ENCODE data around the gene PPP4R3B.

The PPP4R3B gene

DNA sequence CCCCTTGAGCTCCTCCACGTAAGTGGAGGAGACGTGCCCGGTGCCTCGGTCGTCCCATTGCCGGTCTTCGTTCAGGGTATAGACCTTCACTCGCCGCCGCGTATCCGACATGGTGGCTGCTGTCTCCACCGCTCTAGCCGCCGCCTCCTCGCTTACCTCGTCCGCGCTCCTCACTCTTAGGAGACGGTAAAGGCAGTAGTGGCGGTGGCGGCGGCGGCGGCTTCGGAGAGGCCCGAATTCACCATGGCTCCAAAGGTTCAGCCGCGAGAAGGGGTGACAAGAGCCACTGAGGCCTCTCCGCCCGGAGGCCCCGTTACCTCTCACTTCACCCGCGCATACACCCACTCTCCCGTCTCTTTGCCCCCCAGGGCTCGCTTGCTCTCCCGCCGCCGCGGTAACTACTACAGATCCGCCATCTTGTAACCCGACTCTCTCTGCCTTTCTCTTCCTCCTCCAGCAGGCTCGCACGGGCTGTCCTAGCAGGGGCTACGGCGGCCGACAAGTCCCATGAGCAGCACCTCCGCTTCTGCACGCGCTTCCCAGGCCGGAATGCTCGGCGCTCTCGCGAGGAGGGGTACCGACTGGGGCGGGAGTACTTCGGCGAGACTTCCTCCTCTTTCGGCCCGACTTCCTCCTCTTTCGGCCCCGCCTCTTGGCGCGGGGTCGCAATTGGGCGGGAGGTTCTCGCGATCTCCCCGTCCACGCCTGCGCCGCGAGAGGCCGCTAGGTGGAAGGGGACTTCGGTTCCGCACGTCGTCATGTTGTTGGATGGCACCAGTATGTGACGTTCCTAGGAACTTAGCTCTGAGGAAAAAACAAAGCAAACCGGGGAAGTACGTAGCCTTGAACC is at the start of gene PPP4R3B:
PPP4R3B (minus strand) TSS at position 448 of the 850 bp plus-strand sequence; CDS start at position 111, 337 bp downstream.
- peak; percentile 100 for DNase-seq (ENCODE audit: low read depth, low spot score)

DNA sequence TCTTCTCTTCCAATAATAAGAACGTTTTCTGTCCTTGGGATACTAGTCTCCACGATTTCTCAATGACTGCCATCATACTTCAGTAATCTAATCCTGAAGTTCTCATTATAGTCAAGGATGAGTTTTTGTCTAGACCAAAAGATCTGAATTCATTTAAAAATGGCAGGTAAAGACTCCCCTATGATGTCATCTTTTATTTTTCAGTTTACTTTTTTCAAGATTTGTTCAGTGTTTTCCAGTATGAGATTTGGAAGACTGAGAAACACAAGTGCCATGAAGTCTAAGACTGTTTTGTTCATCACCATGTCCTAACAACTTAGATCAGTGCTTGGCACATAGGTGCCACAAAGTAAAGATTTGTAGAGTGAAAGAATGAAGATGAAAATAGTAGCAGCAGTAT is 35.8 kb upstream of the PPP4R3B start:
- DNase-seq (ENCODE audit: low read depth, low spot score): no peak

DNA sequence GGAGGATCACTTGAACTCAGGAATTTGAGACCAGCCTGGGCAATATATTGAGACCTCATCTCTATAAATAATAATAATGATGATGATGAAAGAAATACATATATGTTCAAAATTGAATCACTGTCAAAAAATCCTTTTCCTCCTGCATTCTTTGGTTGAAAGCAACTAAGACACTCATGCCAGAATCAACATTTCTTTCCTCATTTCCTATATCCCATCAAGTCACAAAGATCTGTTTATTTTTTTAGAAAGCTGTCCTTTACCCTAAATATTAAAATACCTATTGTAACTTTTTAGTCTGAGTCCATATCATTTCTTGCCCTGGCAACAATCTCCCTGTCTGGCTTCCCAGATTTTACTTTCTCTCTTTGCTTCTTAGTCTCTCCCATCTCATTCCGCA is 31.8 kb upstream of the PPP4R3B start:
- DNase-seq (ENCODE audit: low read depth, low spot score): no peak

- no peak for DNase-seq (ENCODE audit: low read depth, low spot score)
Observed at GRCh38 chr2:55636831-55637230, 19.4 kb upstream of the PPP4R3B start.

DNA sequence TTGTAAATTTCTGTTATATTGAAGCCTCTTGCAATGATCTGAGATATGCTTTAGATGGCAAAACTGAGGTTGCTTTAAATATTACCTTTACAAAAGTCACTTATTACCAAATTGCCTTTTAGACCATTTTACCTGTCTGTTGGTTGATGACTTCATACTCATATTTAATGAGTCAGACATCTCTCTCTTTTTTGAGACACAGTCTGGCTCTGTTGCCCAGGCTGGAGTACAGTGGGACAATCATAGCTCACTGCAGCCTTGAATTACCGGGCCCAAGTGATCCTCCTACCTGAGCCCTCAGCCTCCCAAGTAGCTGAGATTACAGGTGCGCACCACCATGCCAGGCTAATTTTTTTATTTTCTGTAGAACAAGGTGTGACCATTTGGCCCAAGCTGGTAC is 11.5 kb upstream of the PPP4R3B start:
- no peak for DNase-seq (ENCODE audit: low read depth, low spot score)

DNA sequence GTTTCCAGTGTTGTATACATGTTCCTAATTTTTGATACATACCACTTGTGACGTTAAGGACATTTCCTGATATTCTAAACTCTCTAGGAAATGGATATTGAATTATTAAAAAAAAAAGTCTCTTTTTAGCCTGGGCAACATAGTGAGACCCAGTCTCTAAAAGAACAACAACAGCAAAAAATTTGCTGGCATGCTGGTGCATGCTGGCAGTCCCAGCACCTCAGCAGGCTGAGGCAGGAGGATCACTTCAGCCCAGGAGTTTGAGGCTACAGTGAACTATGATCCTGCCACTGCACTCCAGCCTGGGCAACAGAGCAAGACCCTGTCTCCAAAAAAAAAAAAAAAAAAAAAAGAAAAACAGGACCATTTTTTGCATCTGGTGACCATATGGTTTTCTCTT is 10.5 kb upstream of the PPP4R3B start:
- no peak for DNase-seq (ENCODE audit: low read depth, low spot score)

DNA sequence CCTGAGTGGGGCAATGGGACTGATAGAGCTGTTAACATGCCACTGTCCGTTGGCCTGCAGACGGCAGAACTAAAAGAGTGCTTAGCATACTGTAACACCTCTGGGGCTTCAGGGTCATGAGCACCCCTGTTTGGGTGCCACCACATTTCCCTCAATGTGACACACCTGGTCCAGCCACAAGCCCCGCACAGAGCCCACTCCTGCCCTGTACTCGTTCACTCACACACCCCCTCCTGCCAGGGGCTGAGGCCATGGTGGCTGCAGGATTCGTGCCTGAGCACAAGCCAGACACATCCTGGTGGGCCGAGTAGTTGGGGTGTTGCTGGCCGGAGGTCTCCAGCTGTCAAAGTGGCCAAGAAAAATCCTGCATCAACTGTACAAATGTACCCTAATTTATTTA is 4.4 kb upstream of the PPP4R3B start:
- DNase-seq (ENCODE audit: low read depth, low spot score): no peak

DNA sequence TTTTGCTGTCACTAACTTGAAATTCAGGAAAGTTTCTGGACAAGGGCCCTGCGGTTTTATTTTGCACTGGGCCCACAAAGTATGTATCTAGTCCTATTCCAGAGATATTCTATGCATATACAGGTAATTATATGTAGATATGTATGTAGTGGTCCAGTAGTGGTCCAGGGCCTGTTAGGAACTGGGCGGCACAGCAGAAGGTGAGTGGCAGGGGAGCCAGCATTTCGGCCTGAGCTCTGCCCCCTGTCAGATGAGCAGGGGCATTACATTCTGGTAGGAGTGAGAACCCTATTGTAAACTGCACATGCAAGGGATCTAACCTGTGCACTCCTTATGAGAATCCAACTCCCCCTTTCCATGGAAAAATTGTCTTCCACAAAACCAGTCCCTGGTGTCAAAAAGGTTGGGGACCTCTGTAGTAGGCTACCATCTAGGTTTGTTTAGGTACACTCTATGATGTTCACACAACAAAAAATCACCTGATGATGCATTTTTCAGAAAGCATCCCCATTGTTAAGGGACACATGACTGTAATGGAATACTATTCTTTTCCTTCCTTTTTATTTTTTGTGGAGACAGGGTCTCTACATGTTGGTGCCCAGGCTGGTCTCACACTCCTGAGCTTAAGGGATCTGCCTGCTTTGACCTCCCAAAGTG is 2.8 kb upstream of the PPP4R3B start:
- DNase-seq (ENCODE audit: low read depth, low spot score): peak; percentile 44

DNA sequence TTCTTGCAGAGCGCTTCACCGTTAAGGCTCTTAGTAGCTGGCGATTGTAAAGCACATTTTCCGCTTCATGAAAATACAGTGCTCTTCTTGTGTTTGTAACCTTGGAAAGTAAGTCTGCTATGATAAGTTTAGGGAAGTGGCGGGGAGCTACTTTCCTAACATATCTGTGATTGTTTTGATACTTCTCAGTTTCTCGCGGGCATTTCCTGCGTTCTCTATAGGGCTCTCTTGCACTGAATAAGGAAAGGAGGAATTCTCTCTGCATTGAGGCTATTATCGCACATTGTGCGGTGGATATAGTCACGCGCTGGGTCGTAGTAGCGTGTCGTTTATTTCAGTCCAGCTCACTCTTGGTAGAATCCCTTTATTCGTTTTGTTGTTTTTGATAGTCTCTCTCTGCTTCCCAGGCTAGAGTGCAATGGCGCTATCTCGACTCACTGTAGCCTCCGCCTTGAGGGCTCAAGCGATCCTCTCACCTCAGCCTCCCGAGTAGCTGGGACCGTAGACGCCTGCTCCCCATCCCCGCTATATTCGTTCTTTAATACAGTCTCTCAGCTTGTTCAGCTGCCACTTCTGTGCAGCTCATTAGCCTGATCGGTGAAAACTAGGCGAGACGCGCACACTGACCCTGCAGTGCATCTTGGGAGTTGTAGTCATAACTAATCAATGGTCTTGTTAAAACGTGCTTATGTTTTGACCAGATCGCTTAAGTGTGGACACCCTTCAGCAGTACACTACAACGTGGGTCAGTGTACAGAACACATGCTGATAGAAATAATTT is 1.0 kb upstream of the PPP4R3B start:
- DNase-seq (ENCODE audit: low read depth, low spot score): peak; percentile 48

- no peak for DNase-seq (ENCODE audit: low read depth, low spot score)
Observed at GRCh38 chr2:55618025-55618274, 528 bp upstream of the PPP4R3B start.

- DNase-seq (ENCODE audit: low read depth, low spot score): peak; percentile 61
Observed at GRCh38 chr2:55616551-55617174, 759 bp downstream of the PPP4R3B start.

- no peak for DNase-seq (ENCODE audit: low read depth, low spot score)
Observed at GRCh38 chr2:55611997-55612396, 5.4 kb downstream of the PPP4R3B start.

DNA sequence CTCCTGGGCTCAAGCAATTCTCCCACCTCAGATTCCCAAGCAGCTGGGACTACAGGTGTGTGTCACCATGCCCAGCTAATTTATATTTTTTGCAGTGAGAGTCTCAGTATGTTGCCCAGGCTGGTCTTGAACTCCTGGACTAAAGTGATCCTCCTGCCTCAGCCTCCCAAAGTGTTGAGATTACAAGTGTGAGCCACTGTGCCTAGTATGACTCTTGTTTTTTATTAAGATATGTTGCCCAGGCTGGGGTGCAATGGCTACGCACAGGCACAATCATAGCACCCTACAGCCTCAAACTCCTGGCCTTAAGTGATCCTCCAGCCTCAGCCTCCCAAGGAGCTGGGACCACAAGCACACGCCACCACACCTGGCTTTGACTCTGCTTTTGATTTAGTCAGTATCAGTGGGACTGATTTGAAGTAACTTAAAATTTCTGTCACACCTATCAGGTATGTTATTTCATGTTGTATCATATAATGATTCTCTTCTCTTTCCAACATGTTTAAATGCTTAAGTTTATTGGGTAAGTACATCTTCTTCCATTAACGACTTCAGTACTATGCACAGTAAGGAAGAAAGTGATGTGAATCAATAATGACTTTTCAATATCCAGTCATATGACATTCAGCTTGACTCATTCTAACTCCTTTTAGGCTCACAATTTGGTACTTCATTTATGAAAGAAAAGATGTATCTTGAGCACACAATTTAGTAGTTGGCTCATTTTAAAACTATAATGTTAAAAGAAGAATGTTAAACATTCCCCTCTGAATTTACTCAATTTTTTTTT is 6.3 kb downstream of the PPP4R3B start:
- DNase-seq (ENCODE audit: low read depth, low spot score): no peak

DNA sequence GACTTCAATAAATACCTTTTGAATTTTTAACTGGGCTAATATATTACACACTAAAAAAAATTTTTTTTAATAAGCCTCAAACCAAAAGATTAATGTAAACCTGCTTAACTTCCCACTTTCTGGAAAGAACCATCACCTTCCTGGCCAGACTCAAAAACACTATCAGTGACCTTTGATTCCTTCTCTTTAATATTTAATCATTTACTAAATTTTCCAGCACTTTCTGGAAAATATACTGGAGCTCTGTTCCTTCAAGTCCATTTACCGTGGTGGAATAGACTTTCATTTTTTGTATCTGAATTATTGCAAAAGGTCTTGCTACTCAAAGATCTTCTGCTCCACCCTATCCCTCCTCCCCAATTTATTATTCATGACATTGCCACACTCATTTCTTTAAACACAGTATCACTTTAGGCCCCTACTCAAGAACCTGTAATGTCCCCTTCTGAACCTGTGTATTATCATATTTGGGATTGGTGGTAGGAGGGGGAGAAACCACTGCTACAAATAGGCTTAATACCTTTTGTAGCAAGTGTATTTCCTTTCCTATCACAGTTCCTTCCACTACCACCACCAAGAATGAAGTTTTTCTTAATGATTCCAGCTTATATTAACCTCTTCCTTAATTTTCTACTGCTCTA is 7.4 kb downstream of the PPP4R3B start:
- no peak for DNase-seq (ENCODE audit: low read depth, low spot score)

DNA sequence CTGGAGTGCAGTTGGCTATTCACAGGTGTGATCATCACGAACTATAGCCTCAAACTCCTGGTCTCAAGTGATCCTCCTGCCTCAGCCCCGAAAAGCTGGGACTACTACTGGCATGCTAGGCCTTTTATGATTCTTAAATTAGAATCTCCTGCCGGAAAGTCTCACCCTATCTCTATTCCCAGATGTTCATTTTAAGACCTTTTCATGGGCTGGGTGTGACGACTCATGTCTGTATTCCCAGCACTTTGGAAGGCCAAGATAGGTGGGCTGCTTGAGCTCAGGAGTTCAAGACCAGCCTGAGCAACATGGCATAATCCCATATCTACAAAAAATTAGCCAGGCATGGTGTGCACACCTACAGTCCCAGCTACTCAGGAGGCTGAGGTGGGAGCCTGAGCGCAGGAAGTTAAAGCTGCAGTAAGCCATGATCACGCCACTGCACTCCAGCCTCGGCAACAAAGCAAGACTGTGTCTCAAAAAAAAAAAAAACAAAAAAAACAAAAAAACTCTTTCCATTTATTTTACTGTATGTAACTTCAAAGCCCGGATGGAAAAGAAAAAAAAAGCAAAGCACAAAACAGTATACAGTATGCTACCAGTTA is 8.1 kb downstream of the PPP4R3B start:
- no peak for DNase-seq (ENCODE audit: low read depth, low spot score)

DNA sequence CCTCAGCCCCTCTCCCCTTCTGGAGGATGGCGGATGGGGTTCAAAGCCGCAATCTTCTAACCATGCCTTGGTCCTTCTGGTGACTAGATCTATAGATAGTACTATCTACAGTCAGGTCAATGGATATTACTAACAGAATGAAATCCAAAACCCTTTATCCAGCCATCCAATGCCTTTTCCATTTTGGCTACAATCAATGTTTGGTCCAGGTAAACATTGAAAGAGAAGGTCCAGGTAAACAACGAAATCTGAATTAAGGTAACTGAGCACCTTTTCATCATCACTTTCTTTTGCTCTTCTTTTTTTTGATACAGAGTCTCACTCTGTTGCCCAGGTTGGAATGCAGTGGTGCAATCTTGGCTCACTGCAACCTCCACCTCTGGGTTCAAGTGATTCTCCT is 9.7 kb downstream of the PPP4R3B start:
- no peak for DNase-seq (ENCODE audit: low read depth, low spot score)

- DNase-seq (ENCODE audit: low read depth, low spot score): no peak
Observed at GRCh38 chr2:55604027-55604565, 13.3 kb downstream of the PPP4R3B start.

- no peak for DNase-seq (ENCODE audit: low read depth, low spot score)
Observed at GRCh38 chr2:55601849-55602248, 15.6 kb downstream of the PPP4R3B start.

DNA sequence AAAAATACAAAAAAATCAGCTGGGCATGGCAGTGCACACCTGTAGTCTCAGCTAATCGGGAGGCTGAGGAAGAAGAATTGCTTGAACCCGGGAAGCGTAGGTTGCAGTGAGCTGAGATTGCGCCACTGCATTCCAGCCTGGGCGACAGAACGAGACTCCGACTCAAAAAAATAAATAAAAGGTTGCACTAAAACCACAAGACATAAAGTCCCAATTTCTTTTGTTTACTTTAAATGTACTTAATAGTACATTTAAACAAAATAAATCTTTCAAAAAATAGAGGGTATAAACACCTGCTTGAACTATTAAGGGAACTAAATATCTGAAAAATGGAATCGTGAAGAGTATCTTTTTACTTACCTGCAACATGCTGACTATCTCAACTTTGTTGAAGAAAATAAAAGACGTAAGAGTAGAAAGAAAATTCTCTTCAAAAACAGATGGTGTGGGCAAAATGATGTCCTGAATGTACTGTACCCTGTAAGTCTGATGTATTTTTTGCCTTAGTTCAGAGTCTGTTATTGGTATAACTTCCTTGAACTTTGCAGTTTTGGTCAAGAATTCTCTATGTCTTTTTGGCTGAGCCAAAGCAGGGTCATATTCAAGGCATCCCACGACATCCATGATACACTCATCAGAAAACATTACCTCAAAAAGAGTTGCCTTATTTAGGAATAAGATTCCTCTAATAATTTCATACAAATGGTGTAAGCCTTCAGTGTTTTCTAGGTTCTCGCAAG is 19.2 kb downstream of the PPP4R3B start:
- no peak for DNase-seq (ENCODE audit: low read depth, low spot score)

All from ELF-1 (cell line).